Neural progenitor cell (in vitro differentiated cells): ENCODE measurements around the gene GNAT1.
"Not testable (repeated sequence)": the region's sequence is repeated elsewhere in the genome, so short reads cannot be mapped to it uniquely, and the experiment has no call there.

Source experiments
- EZH2 ChIP-seq: fragments of 200-600 bp; sonication (generic); IDR thresholded peaks from 2 replicates; pipeline ENCODE4 v1.6.1; 2017; ENCODE audit warnings: antibody characterized with exemption, mild to moderate bottlenecking, moderate library complexity
- EZH2phosphoT487 ChIP-seq: fragments of 200-600 bp; sonication (generic); IDR thresholded peaks from 2 replicates; pipeline ENCODE4 v1.6.1; 2017; ENCODE audit warnings: antibody characterized with exemption
- TF ChIP-seq, protein P1 (sequence below): fragments of 200-600 bp; sonication (generic); IDR thresholded peaks from 2 replicates; pipeline ENCODE4 v1.5.1; 2017; ENCODE audit warnings: antibody characterized with exemption, mild to moderate bottlenecking

DNA sequence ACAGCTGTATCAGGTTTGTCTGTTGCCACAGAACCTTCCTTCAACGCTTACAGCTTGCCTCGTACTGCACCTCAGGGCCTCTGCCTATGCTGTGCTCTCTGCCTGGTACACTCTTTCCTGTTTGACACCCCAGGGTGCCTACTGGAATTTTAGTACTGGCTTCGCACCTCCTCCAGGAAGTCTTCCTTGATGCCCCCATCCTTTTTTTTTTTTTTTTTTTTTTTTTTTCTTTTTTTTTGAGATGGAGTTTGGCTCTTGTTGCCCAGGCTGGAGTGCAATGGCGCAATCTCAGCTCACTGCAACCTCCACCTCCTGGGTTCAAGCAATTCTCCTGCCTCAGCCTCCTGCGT lies 19.9 kb downstream of the GNAT1 start:
- TF ChIP-seq, protein P1, sequence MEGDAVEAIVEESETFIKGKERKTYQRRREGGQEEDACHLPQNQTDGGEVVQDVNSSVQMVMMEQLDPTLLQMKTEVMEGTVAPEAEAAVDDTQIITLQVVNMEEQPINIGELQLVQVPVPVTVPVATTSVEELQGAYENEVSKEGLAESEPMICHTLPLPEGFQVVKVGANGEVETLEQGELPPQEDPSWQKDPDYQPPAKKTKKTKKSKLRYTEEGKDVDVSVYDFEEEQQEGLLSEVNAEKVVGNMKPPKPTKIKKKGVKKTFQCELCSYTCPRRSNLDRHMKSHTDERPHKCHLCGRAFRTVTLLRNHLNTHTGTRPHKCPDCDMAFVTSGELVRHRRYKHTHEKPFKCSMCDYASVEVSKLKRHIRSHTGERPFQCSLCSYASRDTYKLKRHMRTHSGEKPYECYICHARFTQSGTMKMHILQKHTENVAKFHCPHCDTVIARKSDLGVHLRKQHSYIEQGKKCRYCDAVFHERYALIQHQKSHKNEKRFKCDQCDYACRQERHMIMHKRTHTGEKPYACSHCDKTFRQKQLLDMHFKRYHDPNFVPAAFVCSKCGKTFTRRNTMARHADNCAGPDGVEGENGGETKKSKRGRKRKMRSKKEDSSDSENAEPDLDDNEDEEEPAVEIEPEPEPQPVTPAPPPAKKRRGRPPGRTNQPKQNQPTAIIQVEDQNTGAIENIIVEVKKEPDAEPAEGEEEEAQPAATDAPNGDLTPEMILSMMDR = not testable (repeated sequence)
- not testable (repeated sequence) for TF ChIP-seq EZH2, EZH2phosphoT487
